NCI-H2227 (cell line): ENCODE results near the gene TIPARP.

Source experiments
- DNase-seq: peaks from one replicate; lab custom pipeline; 2025; ENCODE audit not compliant: unreplicated experiment; lab: John Stamatoyannopoulos, UW

Gene TIPARP, protein sequence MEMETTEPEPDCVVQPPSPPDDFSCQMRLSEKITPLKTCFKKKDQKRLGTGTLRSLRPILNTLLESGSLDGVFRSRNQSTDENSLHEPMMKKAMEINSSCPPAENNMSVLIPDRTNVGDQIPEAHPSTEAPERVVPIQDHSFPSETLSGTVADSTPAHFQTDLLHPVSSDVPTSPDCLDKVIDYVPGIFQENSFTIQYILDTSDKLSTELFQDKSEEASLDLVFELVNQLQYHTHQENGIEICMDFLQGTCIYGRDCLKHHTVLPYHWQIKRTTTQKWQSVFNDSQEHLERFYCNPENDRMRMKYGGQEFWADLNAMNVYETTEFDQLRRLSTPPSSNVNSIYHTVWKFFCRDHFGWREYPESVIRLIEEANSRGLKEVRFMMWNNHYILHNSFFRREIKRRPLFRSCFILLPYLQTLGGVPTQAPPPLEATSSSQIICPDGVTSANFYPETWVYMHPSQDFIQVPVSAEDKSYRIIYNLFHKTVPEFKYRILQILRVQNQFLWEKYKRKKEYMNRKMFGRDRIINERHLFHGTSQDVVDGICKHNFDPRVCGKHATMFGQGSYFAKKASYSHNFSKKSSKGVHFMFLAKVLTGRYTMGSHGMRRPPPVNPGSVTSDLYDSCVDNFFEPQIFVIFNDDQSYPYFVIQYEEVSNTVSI

DNA sequence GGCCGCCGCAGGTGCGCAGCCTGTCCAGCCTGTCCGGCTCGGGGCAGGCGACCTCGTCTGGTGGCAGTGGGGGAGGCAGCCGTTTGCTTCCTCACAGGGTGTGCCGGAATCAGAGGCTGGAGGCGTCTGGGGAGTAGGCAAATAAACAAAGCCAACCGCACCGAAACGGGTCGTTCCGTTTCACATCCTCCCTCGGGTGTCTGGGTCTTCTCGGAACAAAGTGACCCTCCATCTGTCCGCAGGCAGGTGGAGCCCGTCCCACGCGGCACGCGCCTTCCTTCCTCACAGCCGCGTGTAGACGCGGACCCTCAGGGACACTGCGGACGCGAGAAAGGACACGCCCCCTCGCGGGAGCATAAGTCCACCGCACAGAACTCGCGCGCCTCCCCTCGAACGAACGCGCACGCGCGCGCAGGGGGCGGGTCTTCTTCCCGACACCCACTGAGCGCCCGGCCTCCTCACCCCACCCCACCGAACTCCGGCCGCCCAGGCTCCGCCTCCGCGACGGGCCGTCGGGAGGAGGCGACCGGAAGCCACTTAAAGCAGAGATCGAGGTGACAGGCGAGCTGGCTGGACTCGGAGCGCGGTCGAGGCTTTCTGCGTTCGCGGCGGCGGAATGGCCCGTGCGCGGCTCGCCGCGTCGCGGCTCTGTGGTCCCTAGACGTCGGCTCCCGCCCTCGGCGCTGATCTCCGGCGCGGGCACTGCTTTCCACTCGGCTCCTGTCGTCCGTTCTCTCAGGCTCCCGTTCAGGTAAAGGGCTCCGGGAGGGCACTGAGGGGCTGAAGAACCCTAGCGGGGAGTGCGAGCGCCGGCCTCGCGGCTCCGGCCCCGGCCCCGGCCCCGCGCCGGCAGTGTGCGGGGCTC, at the start of gene TIPARP:
TIPARP (plus strand) TSS at position 545 of the 865 bp plus-strand sequence. CDS start 3,108 bp downstream, outside the sequence.
- peak; percentile 97 for DNase-seq

DNA sequence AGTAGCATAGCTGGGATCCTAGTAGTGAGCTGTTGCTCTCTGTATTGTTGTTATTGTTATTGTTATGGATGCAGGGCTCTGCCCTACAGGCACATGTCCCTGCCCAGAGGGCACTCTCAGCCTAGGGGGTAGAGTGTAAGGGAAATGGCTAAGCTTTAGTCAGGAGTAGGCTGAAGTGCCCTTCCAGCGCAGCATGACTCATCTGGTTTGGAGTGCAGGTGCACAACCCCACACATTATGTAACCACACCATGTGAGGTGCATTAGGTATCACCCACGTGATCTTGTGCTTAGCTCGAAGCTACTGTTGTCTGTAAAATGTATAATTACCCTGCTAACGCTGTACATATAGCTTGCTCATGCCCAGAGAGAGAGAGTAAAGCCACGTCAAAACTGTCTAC, 48.3 kb upstream of the TIPARP start:
- peak; percentile 39 for DNase-seq

DNA sequence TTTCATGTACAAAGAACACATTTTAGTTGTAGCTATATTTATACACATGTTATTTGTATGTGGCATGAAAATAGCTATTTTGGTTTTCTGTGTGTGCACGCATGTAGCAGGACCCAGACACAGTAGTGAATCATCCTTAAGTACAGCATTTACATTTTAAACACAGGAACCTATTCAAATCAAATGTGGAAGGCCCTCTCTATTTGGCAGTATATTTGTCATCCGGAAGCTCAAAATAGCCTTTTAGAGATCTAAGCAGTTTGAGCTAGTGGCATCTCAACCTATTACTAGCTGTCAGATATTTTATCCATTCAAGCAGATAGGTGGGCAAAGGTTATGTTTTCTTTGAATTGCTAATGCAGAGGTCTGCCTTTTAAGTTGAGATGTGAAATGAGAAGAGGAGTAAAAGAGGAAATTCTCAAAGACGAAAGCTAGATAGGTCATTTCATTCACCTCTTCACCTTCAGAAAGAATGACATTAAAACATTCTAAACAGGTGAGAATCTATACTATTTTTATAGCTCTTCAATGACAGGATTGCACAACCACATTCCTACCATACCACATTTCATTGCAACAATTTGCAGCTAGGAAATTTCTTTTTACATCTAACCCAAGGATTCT, 46.3 kb upstream of the TIPARP start:
- DNase-seq: no peak

DNA sequence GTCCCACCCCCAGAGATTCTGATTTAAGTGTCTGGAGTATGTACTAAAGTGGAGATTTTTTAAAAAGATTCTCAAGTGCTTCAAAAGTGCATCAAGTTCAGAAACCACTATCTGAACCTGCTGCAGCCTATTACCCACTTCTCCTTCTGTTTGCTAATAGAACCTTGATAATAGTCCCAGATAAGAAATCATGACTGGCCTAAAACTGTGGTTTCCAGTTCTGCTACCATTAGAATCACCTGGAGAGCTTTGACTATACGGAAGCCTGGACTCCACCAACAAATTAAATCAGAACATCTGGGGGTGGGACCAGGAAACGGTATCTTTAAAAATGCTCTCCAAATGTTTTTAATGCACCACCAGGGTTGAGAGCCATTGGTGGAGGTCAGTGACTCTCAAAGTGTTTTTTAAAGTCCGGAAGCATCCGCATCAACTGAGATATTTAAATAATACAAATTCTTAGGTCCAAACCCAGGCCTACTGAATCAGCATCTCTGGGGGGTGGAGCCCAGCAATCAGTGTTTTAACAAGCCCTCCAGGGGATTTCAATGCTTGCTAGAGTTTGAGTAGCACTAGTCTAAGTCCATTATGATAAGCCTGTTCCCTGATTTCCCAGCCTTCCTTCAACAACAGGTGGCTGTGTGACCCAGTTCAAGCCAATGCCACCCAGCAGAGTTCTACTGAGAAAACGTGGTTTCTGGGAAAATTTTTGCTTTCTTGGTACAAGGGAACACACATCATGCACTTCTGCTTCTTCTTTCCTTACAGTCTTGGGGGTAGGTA, 45.4 kb upstream of the TIPARP start:
- DNase-seq: no peak

DNA sequence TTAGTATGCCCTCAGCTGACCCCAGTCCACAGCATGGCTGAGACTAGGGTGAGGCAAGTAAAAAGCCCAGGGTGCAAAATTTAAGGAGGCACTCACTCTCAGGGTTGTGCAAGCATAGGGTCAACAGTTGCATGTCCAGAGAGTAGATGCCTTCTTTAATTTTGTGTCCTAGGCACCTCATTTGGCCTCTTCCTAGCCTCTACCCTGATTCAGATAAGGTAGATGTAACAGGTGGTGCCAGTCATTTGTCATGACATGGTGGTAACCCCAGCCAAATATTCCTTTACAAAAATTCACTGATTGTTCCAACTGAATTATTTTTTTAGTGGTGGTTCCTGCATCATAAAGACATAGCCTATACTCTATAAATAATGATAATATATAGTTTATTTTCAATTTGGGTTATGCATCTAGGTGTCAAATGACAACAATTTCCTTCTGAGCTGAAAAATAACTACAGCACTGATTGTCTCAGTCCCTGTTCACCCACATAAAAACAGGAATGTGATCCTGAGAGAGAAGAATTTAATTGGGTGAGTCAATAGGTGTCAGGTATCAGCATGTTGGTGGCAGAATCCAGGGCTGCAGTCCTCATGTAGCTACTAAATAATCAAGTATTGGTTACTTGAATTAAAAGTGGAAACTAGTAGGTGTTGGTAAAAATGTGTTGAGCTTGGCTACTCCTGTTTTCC, 44.2 kb upstream of the TIPARP start:
- no peak for DNase-seq

DNA sequence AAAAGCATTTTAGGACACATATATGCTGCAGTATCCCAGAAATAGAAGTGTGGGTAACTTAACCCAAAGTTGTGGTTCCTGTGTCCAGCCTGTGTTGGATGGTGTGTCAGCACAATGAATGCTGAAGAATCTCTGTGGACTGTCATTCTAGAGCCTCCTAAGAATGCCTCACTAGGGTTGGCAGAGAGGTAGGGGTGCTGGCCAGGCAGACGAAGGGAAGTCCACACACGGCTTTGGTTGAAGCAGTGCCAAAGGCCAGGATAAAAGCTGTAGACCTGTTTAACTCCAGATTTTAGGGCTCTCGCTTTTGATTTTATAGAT, 43.7 kb upstream of the TIPARP start:
- DNase-seq: no peak

DNA sequence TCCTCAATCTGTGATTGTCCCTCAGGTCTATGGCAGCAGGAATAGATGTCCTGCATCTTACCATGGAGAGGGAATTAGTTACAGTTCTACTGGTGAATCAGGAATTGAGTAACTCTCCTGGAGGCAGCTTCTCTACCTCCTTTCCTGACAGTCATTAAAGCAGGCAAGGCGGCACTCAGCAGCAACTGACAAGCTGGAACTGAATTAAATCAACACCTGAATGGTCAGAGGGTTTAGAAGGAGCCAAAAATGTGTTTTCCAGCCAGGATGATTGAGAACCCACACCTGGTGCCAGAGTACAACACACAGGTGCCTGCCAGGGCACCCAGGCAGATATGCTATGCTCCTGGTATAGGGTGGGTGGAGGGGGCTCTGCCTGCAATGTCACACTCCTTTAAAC, 43.1 kb upstream of the TIPARP start:
- no peak for DNase-seq

DNA sequence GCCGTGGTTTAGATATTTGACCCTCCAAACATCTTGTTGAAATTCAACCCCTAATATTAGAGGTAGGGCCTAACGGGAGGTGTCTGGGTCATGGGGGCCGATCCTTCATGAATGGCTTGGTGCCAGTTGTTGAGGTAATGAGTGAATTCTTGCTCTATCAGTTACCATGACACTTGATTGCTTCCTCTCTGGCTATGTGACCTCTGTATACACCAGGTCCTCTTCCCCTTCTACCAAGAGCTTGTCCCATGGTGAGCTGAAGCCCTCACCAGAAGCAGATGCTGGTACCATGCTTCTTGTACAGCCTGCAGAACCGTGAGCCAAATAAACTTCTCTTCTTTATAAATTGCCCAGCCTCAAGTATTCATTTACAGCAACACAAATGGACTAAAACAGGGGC, 41.8 kb upstream of the TIPARP start:
- DNase-seq: no peak

DNA sequence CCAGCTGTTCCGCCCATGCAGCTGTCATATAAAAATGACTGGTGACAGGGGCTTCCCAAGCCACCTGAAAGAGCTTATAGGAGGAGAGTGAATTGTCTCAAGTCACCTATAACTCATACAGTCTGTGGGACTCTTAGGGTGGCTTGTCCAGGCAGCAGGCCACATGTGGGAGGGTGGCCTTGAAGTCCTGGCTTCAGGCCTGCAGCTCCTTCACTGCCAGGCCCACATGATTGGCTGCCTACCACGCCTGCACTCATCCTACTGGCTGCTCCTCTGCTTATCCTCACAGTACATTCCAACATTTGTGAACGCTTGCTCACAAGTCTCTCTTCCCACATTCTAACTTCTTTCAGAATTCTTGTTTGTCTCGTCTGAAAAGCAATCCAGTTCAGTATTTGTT, 41.1 kb upstream of the TIPARP start:
- no peak for DNase-seq

DNA sequence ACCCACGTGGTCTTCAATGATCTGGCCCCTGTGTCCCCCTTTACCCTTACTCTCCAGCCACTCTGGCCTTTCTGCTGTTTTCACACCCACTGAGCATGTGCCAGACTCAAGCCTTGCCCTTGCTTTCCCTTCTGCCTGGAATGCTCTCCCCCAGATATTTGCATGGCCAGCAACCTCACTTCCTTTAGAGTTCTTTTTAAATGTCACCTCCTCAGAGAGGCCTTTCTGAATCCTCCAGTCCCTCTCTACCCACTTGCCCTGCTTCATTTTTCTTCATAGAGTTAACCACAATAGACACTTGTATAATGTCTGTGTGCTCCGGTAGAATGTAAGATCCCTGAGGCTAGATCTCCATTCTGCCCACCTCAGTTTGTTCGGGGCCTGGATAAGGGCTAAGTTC, 39.4 kb upstream of the TIPARP start:
- no peak for DNase-seq

DNA sequence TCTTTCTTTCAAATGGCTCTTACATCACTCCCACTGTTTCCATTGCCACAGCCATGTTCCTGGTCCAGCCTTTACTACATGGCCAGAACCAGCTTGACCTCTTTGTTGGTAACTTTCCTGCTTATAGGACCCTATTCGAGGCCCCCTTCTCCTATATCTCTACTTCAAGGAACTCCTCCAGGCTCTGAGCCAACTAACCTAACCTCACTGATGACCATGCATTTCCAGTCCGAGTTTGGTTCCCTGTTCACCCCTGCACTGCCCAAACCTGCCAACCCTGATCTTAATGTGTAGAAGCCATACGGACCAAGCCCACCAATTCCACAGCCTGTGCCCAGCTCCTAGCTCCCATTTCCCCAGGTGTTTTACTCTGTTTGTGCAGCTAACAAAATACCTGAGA, 38.4 kb upstream of the TIPARP start:
- no peak for DNase-seq

DNA sequence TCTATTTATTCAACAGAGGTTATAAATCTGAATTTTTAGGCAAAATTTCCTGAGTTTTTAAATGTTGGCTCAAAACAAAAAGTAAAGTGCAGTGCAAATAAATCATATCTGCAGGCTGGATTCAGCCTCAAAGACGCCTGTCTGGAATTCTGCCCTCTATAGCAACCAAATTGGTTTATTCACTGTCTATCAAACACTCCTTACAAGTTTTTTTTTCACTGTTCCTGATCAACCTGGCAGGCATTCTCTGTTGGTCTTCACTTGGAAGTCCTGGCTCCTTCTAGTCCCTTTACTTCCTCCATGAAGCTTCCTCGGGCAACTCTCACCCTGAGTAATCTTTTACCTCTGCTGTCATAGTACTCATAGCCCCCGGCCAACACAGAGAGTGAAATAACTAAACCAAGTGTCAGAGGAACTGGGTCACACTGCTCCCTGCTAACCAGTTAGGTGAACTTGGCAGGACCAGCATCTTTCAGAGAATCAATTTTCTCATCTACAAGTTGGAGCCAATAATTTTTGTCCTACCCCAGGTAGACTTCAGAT, 36.8 kb upstream of the TIPARP start:
- DNase-seq: no peak

DNA sequence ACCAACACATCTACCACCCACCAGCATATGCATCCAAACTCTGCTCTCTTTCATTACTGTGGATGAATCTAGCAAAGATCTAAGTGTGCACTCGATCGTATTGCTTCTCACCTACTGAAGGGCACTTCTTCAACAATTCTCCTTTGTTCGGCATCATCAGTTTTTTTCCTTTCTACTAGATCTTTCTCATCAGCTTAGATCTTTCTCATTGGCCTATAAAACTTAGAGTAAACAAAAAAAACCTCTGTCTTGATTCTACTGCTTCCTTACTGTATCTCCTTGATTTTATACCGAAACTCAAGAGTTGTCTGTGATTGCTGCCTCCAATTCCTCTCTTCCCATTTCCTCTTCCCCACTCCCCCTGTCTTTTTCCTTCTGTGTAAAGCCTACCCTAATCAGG, 36.1 kb upstream of the TIPARP start:
- no peak for DNase-seq

DNA sequence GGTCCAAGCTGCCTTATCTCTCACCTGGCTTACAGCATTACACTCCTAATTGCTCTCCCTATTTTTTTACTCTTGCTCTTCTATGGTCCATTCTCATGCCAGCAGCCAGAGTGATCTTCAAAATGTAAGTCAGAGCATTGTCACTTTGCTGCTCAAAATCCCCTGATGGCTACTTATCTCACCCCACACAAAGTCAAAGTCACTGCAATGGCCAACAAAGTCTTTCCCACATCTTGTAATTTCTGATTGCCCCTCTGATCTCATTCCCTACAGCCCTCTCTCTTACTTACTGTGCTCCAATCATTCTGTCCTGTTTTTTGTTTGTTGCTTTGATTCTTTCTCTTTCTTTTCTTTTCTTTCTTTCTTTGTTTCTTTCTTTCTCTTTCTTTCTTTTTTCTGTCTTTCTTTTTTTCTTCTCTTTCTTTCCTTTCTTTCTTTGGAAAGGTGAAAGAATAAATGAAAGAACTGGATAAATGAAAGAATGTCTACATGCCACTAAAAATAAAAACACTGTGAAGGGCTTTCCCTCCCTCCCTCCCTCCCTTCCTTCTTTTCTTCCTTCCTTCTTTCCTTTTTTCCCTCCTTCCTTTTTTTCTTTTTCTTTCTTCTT, 34.9 kb upstream of the TIPARP start:
- no peak for DNase-seq

DNA sequence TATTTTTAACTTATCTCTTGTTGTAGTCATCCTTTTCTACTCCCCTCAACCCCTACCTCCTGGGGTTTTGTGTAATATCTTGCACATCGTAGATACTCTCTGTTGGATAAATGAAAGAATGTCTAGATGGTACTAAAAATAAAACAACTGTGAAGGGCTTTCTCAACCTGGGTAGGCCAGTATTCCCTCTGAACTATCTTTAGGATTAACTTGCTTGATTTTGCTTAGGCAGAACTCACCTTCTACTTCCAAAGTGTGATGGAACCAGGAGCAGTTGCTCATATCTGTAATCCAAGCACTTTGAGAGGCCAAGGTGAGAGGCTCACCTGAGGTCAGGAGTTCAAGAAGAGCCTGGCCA, 32.8 kb upstream of the TIPARP start:
- DNase-seq: no peak

DNA sequence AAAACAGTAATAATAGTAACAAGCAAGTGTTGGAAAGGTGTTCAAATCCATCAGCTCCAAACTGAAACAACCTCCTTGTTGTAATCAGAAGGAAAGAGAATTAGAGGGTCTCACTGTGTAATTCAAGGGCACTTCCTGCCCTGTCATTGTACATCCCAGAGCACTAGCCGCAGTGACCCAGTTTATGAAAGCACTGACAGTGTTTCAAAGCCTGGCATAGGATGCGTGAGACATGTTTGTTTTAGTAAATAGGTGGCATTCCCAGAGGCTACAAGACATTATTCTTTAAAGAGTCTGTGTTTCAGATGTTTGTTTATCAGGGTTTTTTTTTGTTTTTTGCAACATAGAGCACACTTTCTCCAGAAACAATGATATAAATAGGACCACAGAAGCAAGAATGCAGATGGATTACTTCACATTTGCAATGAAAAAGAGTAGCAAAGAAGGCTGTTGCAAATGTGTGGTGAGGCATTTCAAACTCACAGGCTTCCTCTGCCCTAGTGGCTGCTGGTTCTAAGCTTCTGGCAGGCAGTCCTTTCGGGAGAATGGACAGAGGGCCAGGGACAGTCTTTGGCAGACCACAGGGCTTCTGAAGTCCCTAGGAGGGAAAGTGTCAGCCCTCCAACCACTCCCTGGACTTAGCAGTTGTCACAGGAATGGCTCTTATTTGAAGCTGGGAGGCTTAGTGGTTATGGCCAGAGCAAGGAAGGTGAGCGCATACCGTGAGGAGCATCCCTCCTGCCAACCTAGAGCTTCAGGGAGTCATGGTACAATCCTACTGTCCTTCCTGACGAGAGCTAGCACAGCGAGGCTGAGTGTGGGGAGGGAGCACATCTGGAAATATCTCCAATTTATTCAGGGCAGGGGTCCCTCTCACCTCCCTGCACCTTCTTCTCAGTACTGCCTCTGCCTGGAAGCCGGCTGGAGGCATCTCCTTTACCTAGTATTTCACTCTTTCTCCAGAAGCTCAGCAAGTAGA, 31.4 kb upstream of the TIPARP start:
- DNase-seq: no peak

DNA sequence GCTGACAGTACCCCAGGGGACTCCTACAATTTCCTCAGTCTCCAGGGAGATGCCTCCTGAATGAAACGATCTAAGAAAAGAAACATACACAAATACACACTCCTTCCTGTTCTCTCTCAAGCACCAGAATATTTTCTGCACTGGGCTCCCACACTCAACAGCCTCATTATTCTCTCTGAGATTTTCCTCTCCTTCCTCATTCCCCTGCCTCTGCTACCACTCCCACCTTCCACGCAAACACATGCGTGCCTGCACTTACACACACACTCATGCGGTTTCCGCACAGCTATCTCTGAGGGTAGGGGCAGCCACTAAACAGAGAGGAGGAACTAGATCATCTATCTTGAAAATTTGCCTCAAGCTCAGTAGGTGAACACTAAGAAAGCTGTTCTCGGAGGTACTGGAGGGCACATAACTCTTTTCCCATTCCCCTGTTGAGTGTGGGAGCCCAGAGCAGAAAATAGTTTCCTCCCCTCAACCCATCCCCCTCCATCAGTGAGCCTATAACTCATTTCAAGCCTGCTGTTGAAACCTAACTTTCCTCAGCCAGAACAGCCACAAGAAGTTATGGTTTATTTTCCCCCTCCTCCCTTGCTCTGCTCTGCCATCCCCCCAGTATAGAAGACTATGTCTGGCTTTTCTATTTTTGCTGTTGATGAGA, 30.5 kb upstream of the TIPARP start:
- no peak for DNase-seq

DNA sequence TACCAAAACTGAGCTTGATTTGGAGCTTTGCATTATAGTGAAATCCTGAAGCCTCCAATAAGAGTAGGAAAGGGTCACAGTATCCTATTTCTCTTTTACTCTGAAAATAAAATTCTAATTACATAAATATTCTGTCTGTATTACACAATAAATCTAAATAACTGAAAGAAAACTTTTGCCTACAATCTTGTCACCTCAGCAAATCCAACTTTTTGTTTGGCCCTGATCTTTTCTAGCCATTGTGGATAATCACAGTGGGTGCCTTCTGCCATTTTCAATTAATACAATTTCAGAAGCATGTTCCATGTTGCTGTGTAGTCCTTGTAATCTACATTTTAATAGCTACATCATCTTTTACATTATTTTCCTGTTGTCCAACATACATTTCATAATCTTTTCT, 29.4 kb upstream of the TIPARP start:
- no peak for DNase-seq
